ENCODE data around the gene SMS.

SMS gene

GRCh38 chrX:21934414-21934813, 6.1 kb upstream of the SMS start:
- H3K27ac ChIP-seq, result no peak overlapping the region
- TF ChIP-seq CTCF (conservative IDR thresholded peaks at IDR 0.05) (no peak), ZFX (IDR thresholded peaks at IDR 0.05) (no peak)

DNA sequence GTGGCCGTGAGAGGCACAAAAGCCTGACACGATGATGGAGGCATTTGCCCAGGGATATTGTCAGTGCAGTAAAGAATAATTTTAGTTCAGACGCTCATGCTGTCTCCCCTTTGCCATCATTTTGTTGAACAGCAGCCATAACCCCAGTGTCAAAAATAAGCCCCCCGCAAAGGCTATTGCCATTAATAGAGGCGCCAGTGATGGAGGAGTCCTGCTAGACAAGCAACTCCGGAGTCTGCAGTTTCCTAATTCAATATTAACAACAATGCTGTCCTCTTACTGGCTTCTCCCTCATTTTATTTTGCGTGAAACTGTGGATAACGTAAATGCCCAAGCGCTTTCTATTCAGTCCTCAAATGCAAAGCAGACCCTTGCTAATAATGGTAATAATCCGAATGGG, 603 bp upstream of the SMS start:
- TF ChIP-seq ZFX (IDR thresholded peaks at IDR 0.05), result no peak
- no peak for TF ChIP-seq CTCF (conservative IDR thresholded peaks at IDR 0.05)
- H3K27ac ChIP-seq, result peak overlapping the region; percentile 94

DNA sequence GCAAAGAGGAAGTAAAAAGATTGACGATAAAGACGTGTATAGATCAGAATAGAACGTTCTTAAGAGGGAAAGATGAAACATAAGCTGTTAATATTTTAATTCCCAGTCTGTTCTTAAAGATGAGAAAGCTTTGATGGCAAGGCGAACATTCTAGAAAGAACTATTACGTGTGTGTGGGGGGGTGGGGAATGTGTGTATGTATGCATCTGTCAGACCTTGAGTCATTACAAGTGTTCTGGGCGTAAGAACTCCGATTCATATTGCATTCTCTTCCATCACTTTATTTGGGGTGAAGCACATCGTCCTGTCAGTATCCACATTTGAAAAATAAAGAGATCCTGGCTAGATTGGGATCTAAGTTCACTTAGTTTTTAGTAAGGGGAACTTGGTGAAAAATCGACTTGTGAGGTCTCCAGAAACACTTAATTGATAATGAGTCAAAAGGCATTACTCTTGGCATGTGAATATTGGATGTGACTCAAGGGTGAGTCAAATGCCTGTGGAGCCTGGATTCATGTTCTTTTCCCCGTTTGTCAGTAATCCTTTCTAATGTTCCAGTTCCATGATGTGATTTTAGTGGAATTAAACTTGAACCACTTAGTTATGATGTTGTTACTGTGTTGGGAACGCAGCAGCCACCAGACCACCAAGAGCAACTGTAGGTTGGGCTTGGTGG, 3.1 kb downstream of the SMS start:
- no peak overlapping the region for H3K27ac ChIP-seq
- TF ChIP-seq ZFX (IDR thresholded peaks at IDR 0.05) (no peak), CTCF (conservative IDR thresholded peaks at IDR 0.05) (no peak)

DNA sequence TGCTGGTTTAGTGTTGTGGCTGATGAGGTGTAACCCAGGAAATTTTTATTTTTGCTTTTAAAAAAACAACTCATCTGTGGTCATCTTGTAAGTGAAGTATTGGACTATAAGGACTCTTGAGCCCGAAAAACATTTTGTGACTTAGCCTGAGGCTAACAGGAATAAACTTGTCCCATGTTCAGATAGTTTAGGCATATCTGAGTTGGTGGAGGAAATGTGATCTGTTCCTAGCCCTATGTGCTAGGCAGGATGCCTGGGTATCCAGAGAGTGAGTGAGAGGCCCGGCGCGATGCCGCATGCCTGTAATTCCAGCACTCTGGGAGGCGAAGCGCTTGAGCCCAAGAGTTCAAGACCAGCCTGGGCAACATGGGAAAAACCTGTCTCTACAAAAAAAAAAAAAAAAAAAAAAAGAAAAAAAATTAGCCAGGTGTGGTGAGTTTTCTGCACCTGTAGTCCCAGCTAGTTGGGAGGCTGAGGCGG, 3.7 kb downstream of the SMS start:
- TF ChIP-seq CTCF (conservative IDR thresholded peaks at IDR 0.05) (no peak), ZFX (IDR thresholded peaks at IDR 0.05) (no peak)
- H3K27ac ChIP-seq, result peak overlapping the region; percentile 24; the same call in 1 of the 2 replicates

DNA sequence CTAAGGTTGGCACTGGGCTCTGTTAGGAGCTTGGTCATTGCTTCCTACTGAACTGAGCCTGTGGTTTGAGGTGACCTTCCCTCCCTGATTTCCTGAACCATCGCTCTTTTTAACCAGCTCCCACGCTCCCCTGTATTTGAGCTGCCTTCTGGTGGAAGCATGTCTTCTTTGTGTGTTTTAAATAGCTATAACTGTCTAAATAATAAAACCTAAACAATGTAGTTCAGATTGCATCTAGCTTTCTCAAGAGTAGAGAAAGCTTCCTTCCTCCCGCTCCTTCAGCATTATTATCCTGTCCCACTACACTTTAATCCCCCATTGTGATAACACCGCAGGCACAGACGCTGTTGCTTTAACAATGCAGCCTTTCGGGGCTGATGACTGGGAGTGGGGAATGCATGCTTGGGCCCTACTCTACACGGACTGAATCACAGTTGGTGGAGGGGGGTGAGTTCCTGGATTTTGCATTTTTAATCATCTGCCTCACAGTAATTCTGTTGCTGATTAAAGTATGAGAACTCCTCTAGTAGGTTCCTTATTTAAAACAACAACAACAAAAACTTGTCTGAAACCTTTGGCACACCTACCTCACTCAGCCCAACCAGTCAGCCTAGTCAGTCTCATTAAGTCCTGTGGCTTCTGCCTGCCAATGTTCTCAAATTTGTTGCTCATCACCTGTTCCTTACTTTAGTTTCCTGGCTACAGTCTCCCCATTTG, 6.6 kb downstream of the SMS start:
- no peak for TF ChIP-seq CTCF (conservative IDR thresholded peaks at IDR 0.05)
- no peak for TF ChIP-seq ZFX (IDR thresholded peaks at IDR 0.05)
- H3K27ac ChIP-seq, result peak overlapping the region; percentile 52

- peak overlapping the region; percentile 52; the same call in 1 of the 2 replicates for H3K27ac ChIP-seq
- TF ChIP-seq CTCF (conservative IDR thresholded peaks at IDR 0.05) (no peak), ZFX (IDR thresholded peaks at IDR 0.05) (no peak)
Observed at GRCh38 chrX:21947671-21948070, 7.2 kb downstream of the SMS start.

DNA sequence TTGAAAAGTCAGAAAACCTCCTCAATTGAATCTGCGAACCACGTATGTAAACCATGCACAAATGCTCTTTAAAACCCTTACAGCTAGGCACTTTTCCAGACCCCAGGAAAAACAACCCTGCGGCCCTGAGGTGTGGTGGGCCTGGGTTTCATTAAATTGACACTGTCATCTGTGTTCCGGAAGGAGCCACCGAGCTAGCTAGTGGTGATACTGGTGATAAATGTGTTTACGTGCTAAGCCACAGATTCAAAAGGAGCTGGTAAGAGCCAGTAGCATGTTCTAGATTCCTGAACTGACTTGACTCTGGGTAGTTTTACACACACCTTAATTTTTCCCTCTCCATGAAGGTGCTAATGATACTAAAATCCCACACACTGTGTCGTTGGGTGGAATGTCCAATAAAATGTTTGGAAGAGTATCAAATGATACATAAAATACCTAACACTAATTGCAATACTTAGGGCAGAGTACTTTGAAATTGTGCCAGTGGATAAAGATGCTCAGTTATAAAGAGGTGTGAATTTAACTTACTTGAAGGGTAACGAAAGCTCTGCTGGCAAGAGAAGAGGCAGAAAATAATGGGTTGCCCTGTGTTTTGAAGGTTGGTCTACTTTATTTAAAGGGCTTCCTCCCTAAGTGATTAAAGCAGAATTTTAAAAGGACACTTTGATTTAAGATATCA, 8.5 kb downstream of the SMS start:
- H3K27ac ChIP-seq, result no peak overlapping the region
- no peak for TF ChIP-seq CTCF (conservative IDR thresholded peaks at IDR 0.05)
- TF ChIP-seq ZFX (IDR thresholded peaks at IDR 0.05), result no peak
